PC-9 (cell line): ENCODE results near the gene ONECUT2. TPM values are rescaled to one million over a fixed set of nuclear protein-coding genes. Genes with fewer than 3 reads are reported as not detected.

ENCODE experiments used
- BruUV-seq: library from RNA; stranded (reverse); fragments of 400-500 nt; replicated peaks from 2 replicates; lab custom pipeline; 2021; lab: Mats Ljungman, UMichigan
- CTCF ChIA-PET: fragments of 300-600 bp; sonication (Branson Sonifier 250); formaldehyde crosslinking; loops from one replicate; lab custom pipeline; 2022; ENCODE audit warnings: antibody characterized with exemption; lab: Charles Lee
- POLR2A ChIA-PET: fragments of 300-600 bp; sonication (Branson Sonifier 250); formaldehyde crosslinking; loops from one replicate; lab custom pipeline; 2022; ENCODE audit warnings: antibody characterized with exemption; ENCODE audit not compliant: unreplicated experiment; lab: Charles Lee
- DNase-seq, 2 experiments: peaks; one replicate each; pipeline versions ENCODE4 v3.0.0 to v3.0.0-alpha.2; 2015 to 2022; ENCODE audit warnings: mixed read lengths in 1 of 2
- H2AFZ ChIP-seq: fragments of 200-600 bp; sonication (generic); 2 replicates; pipeline ENCODE4 v1.8.1; 2017; ENCODE audit warnings: antibody characterized with exemption
- H3F3A ChIP-seq: fragments of 200-600 bp; sonication (generic); 2 replicates; pipeline ENCODE4 v1.8.1; 2017; ENCODE audit warnings: antibody characterized with exemption, mild to moderate bottlenecking, low read depth; ENCODE audit not compliant: insufficient read depth
- H3K27ac ChIP-seq: fragments of 200-600 bp; sonication (generic); 2 replicates; pipeline ENCODE4 v1.6.1; 2016; ENCODE audit warnings: mixed run types
- H3K27me3 ChIP-seq: fragments of 200-600 bp; sonication (generic); 2 replicates; pipeline ENCODE4 v1.6.1; 2016; ENCODE audit warnings: low read depth, mixed run types; ENCODE audit not compliant: insufficient read depth
- H3K36me3 ChIP-seq: fragments of 200-600 bp; sonication (generic); 2 replicates; pipeline ENCODE4 v1.6.1; 2016; ENCODE audit warnings: low read depth, mixed run types
- H3K4me1 ChIP-seq: fragments of 200-600 bp; sonication (generic); replicated peaks from 2 replicates; pipeline ENCODE4 v1.6.1; 2016; ENCODE audit warnings: mixed run types; ENCODE audit not compliant: insufficient read depth
- H3K4me2 ChIP-seq: fragments of 200-600 bp; sonication (generic); 2 replicates; pipeline ENCODE4 v1.6.1; 2017; ENCODE audit warnings: mixed run types
- H3K4me3 ChIP-seq: fragments of 200-600 bp; sonication (generic); 2 replicates; pipeline ENCODE4 v1.6.1; 2016; ENCODE audit warnings: mixed run types
- H3K79me2 ChIP-seq: fragments of 200-600 bp; sonication (generic); 2 replicates; pipeline ENCODE4 v1.6.1; 2017; ENCODE audit warnings: low read depth, mixed run types
- H3K9me2 ChIP-seq: fragments of 200-600 bp; sonication (generic); 2 replicates; pipeline ENCODE4 v1.8.1; 2017; ENCODE audit warnings: mild to moderate bottlenecking; ENCODE audit not compliant: insufficient read depth
- H3K9me3 ChIP-seq: fragments of 200-600 bp; sonication (generic); 2 replicates; pipeline ENCODE4 v1.8.1; 2016; ENCODE audit warnings: low read depth; ENCODE audit not compliant: insufficient read depth
- H4K20me1 ChIP-seq: fragments of 200-600 bp; sonication (generic); 2 replicates; pipeline ENCODE4 v1.8.1; 2017; ENCODE audit not compliant: insufficient read depth
- EZH2 ChIP-seq: fragments of 200-600 bp; sonication (generic); IDR thresholded peaks from 2 replicates; pipeline ENCODE4 v1.8.0; 2017; ENCODE audit warnings: antibody characterized with exemption, low read depth
- intact Hi-C: fragments of 100-400 bp; cut with micrococcal nuclease; formaldehyde crosslinking; loops from one replicate; pipeline ENCODE4 v1.10.0; 2022; ENCODE audit not compliant: unreplicated experiment
- total RNA-seq: library from RNA; stranded (reverse); gene quantifications from 2 replicates; pipeline ENCODE4 v1.2.3, GENCODE V29; 2021
- TF ChIP-seq, protein P1 (sequence below): fragments of 200-600 bp; sonication (generic); conservative IDR thresholded peaks from 2 replicates; pipeline ENCODE4 v1.6.1; 2017; ENCODE audit warnings: mixed run types, antibody characterized with exemption, mild to moderate bottlenecking, moderate library complexity

Gene ONECUT2
- total RNA-seq, 1 experiment from 2014 or later: 0.35 TPM

DNA sequence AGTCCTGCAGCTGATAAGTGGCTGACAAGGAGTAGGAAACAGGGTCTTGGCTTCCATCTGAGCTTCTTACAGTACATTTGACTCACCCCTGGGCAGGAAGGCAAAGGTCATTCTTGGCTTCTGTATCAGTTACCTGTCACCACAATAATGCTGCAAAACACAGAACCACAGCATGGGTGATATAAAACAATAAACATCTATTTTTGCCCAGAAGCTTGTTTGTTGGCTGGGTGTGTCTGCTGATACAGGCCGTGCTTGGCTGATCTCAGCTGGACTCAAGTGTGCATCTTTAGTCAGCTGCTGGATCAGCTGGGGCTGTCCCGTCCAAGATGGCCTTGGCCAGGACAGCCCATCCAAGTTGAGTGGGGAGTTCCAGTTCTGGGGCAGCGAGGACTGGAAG lies 34.7 kb downstream of the ONECUT2 start:
- Histone ChIP-seq H3K36me3 (no peaks in the 10 kb centered on the region), H2AFZ (no peak overlapping the region), H3K4me3 (no peak overlapping the region), H3K4me2 (no peak overlapping the region), H3K9me2 (no peaks in the 10 kb centered on the region), H3F3A (no peaks in the 10 kb centered on the region), H3K27me3 (no peaks in the 10 kb centered on the region), H4K20me1 (no peaks in the 10 kb centered on the region), H3K9me3 (no peaks in the 10 kb centered on the region), H3K4me1 (no peaks in the 10 kb centered on the region), H3K79me2 (no peaks in the 10 kb centered on the region), H3K27ac (no peak overlapping the region)
- ChIA-PET POLR2A (no interaction called here), CTCF (no interaction called here)
- intact Hi-C loops: no loop called here
- BruUV-seq: no TSS peak
- TF ChIP-seq, protein P1, sequence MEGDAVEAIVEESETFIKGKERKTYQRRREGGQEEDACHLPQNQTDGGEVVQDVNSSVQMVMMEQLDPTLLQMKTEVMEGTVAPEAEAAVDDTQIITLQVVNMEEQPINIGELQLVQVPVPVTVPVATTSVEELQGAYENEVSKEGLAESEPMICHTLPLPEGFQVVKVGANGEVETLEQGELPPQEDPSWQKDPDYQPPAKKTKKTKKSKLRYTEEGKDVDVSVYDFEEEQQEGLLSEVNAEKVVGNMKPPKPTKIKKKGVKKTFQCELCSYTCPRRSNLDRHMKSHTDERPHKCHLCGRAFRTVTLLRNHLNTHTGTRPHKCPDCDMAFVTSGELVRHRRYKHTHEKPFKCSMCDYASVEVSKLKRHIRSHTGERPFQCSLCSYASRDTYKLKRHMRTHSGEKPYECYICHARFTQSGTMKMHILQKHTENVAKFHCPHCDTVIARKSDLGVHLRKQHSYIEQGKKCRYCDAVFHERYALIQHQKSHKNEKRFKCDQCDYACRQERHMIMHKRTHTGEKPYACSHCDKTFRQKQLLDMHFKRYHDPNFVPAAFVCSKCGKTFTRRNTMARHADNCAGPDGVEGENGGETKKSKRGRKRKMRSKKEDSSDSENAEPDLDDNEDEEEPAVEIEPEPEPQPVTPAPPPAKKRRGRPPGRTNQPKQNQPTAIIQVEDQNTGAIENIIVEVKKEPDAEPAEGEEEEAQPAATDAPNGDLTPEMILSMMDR: no peak
- TF ChIP-seq EZH2: no peak
- no peak for DNase-seq

DNA sequence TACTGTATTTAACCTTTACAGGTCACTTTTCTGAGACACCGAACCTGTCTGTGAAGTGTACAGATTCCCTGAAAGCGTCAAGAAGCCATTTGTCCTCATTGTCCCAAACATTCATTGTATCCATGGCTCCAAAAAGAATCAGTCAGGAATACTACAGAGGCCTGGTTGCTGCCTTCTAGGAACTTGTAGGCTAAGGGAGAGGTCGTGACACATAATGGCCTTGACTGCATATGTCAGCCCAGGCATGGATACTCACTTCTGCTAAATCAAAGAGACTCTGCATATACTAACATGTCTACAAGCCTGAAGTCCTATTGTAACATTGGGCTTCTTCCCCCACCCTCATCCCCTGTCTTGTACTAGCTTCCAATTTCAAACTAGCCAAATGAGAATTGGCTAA lies 40.2 kb downstream of the ONECUT2 start:
- no peaks in the 10 kb centered on the region for H4K20me1 ChIP-seq
- DNase-seq: no peak
- no TSS peak for BruUV-seq
- H3K9me2 ChIP-seq: no peaks in the 10 kb centered on the region
- no peak overlapping the region for H3K27ac ChIP-seq
- ChIA-PET CTCF (no interaction called here), POLR2A (no interaction called here)
- intact Hi-C loops: no loop called here
- no peak overlapping the region for H2AFZ ChIP-seq
- no peaks in the 10 kb centered on the region for H3K27me3 ChIP-seq
- no peak for TF ChIP-seq EZH2
- TF ChIP-seq, protein P1: no peak
- no peak overlapping the region for H3K4me2 ChIP-seq
- no peaks in the 10 kb centered on the region for H3K79me2 ChIP-seq
- H3K4me1 ChIP-seq: no peaks in the 10 kb centered on the region
- H3K4me3 ChIP-seq: no peak overlapping the region
- no peaks in the 10 kb centered on the region for H3F3A ChIP-seq
- H3K9me3 ChIP-seq: no peaks in the 10 kb centered on the region
- 0 out of 2 replicates have a peak, but pooled peaks cover 4% of the 10 kb centered on the region for H3K36me3 ChIP-seq

DNA sequence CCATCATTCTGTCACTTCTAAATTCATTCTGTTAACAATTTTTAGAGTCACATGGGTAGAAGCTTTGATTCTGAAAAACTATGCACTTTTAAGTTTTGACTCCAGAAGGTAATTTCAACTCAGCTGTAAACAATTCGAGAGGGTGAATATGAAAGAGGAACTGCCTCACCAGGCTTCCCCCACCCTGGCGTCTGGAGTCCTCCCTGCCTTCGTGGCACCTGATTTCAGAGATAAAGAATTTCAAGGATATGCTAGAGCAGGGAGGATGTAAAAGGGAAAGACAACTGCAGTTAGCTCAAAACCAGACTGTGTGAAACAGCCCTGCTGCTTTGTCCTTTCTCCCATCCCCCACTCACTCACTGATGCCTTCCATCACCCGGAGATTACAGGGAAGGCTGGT lies 40.7 kb downstream of the ONECUT2 start:
- Histone ChIP-seq H3K36me3 (0 out of 2 replicates have a peak, but pooled peaks cover 4% of the 10 kb centered on the region), H3K4me3 (no peak overlapping the region), H3K27ac (no peak overlapping the region), H3K79me2 (no peaks in the 10 kb centered on the region), H3K4me2 (no peak overlapping the region), H3K4me1 (no peaks in the 10 kb centered on the region), H3K27me3 (no peaks in the 10 kb centered on the region), H4K20me1 (no peaks in the 10 kb centered on the region), H3F3A (no peaks in the 10 kb centered on the region), H3K9me2 (no peaks in the 10 kb centered on the region), H2AFZ (no peak overlapping the region), H3K9me3 (no peaks in the 10 kb centered on the region)
- DNase-seq: no peak
- CTCF ChIA-PET: no interaction called here
- POLR2A ChIA-PET: no interaction called here
- intact Hi-C loops: no loop called here
- no TSS peak for BruUV-seq
- TF ChIP-seq EZH2: no peak
- TF ChIP-seq, protein P1: no peak
